HepG2 (cell line): ENCODE data around the gene NUBP2. TPM values are rescaled to one million over a fixed set of nuclear protein-coding genes. Genes with fewer than 3 reads are reported as not detected.
A peak's percentile ranks its signal among the peaks of the same experiment; 100 is the strongest.

Source experiments
- ATAC-seq: fragments of 200-7000 bp; cut with Tn5 transposase; 3 replicates; pipeline ENCODE4 v1.9.1; 2020; ENCODE audit warnings: mild to moderate bottlenecking, moderate library complexity
- BruUV-seq: library from RNA; stranded (reverse); fragments of 400-500 nt; replicated peaks from 2 replicates; lab custom pipeline; 2021; lab: Mats Ljungman, UMichigan
- CTCF ChIA-PET: fragments of 300-600 bp; formaldehyde crosslinking; extraction: SDS; loops from one replicate; lab custom pipeline; 2021; ENCODE audit warnings: low total read pairs, inconsistent platforms, low intra/inter-chr PET ratio; lab: Yijun Ruan, JAX
- POLR2A ChIA-PET: fragments of 350-600 bp; sonication (Branson Sonifier 250); formaldehyde crosslinking; loops from one replicate; lab custom pipeline; 2020; ENCODE audit warnings: antibody characterized with exemption, inconsistent platforms; lab: Yijun Ruan, JAX
- DNase-seq: peaks from one replicate; pipeline ENCODE4 v3.0.0-alpha.2; 2015; ENCODE audit warnings: low spot score
- FAIRE-seq: peaks from 3 replicates; lab custom pipeline; 2011; peaks lifted over from hg19 to GRCh38; lab: Jason Lieb, UNC
- H2AFZ ChIP-seq: one replicate; pipeline ENCODE4 v1.6.1; 2011; ENCODE audit warnings: low read length, inconsistent platforms
- H3K27ac ChIP-seq: fragments of 300-600 bp; 3 replicates; pipeline ENCODE4 v1.8.0; 2011; ENCODE audit warnings: mixed run types, mild to moderate bottlenecking, mixed read lengths, low read length, inconsistent platforms; ENCODE audit not compliant: insufficient read depth; ENCODE audit errors: extremely low read length
- H3K27me3 ChIP-seq, 2 experiments: fragments of 200-600 bp in 1 of 2; 2 replicates in 1 of 2; 3 replicates in 1 of 2; pipeline versions ENCODE4 v1.6.0 to v1.8.0; 2011; ENCODE audit warnings: low read length in 2 of 2, mild to moderate bottlenecking in 2 of 2, moderate library complexity in 2 of 2, inconsistent platforms in 1 of 2; ENCODE audit not compliant: insufficient read depth in 2 of 2, control insufficient read depth in 1 of 2
- H3K36me3 ChIP-seq, 2 experiments: fragments of 200-600 bp in 1 of 2; replicated peaks in 1 of 2; 2 replicates in 1 of 2; 3 replicates in 1 of 2; pipeline versions ENCODE4 v1.5.1 to v1.8.0; 2011; ENCODE audit warnings: low read length in 2 of 2, inconsistent platforms in 1 of 2; ENCODE audit not compliant: insufficient read depth in 2 of 2, control insufficient read depth in 1 of 2
- H3K4me1 ChIP-seq: 2 replicates; pipeline ENCODE4 v1.5.1; 2012; ENCODE audit warnings: low read length, inconsistent platforms; ENCODE audit not compliant: insufficient read depth
- H3K4me2 ChIP-seq: 2 replicates; pipeline ENCODE4 v1.6.0; 2011; ENCODE audit warnings: low read depth, low read length, inconsistent platforms
- H3K4me3 ChIP-seq, 3 experiments: fragments of 200-600 bp in 1 of 3; sonication (generic), shearing (Covaris generic) in 1 of 3; replicated peaks in 1 of 3; 2 replicates each; pipeline ENCODE4 v1.5.1; 2011 to 2016; ENCODE audit warnings: low read length in 3 of 3, inconsistent platforms in 2 of 3, low read depth in 2 of 3, mild to moderate bottlenecking in 2 of 3, control low read depth in 1 of 3, mixed read lengths in 1 of 3; ENCODE audit not compliant: insufficient read depth in 1 of 3
- H3K79me2 ChIP-seq: one replicate; pipeline ENCODE4 v1.6.1; 2011; ENCODE audit warnings: low read length, inconsistent platforms; ENCODE audit not compliant: insufficient read depth
- H3K9ac ChIP-seq: 2 replicates; pipeline ENCODE4 v1.6.0; 2011; ENCODE audit warnings: mild to moderate bottlenecking, low read depth, low read length, inconsistent platforms; ENCODE audit not compliant: insufficient read depth
- H3K9me3 ChIP-seq: 2 replicates; pipeline ENCODE4 v1.5.1; 2012; ENCODE audit warnings: mild to moderate bottlenecking, low read length
- H4K20me1 ChIP-seq: 2 replicates; pipeline ENCODE4 v1.6.0; 2011; ENCODE audit warnings: inconsistent platforms, mild to moderate bottlenecking, low read length, moderate library complexity; ENCODE audit not compliant: insufficient read depth
- ATF7-NPFF ChIP-seq: sonication (generic); formaldehyde crosslinking; IDR thresholded peaks from 2 replicates; pipeline ENCODE4 v1.8.1; 2023; ENCODE audit warnings: mild to moderate bottlenecking, low read depth, missing genetic modification reagents, moderate library complexity
- HNRNPL ChIP-seq: fragments of 200-400 bp; formaldehyde crosslinking; IDR thresholded peaks from 2 replicates; pipeline ENCODE4 v1.6.1; 2017; ENCODE audit warnings: mild to moderate bottlenecking, low read depth, low read length
- JDP2 ChIP-seq: sonication (generic); formaldehyde crosslinking; IDR thresholded peaks from 2 replicates; pipeline ENCODE4 v1.8.1; 2022; ENCODE audit warnings: missing genetic modification reagents, borderline replicate concordance
- KLF13 ChIP-seq: sonication (generic); formaldehyde crosslinking; IDR thresholded peaks from 2 replicates; pipeline ENCODE4 v1.4.0; 2020; ENCODE audit warnings: mild to moderate bottlenecking, missing genetic modification reagents
- MIER3 ChIP-seq: IDR thresholded peaks from 2 replicates; pipeline ENCODE4 v1.6.1; 2016; ENCODE audit warnings: missing compliant biosample characterization, borderline replicate concordance
- MYC ChIP-seq: sonication (generic); formaldehyde crosslinking; IDR thresholded peaks from 2 replicates; pipeline ENCODE4 v1.9.0; 2021; ENCODE audit warnings: missing genetic modification reagents, borderline replicate concordance
- NFKBIZ ChIP-seq: IDR thresholded peaks from 2 replicates; pipeline ENCODE4 v1.6.1; 2018; ENCODE audit warnings: missing genetic modification reagents, missing compliant biosample characterization
- PAX8 ChIP-seq: sonication (generic); formaldehyde crosslinking; IDR thresholded peaks from 2 replicates; pipeline ENCODE4 v1.8.0; 2022; ENCODE audit warnings: mild to moderate bottlenecking, missing genetic modification reagents, borderline replicate concordance
- REPIN1 ChIP-seq: sonication (generic); formaldehyde crosslinking; IDR thresholded peaks from 2 replicates; pipeline ENCODE4 v1.8.0; 2022; ENCODE audit warnings: missing genetic modification reagents, low read depth, mild to moderate bottlenecking, borderline replicate concordance
- ZNF557 ChIP-seq: sonication (generic); formaldehyde crosslinking; IDR thresholded peaks from 2 replicates; pipeline ENCODE4 v1.4.0; 2020; ENCODE audit warnings: missing genetic modification reagents
- WGBS: methylation state at CpG from one replicate; pipeline ENCODE4 v1.1.6; 2017; ENCODE audit warnings: low lambda C conversion rate; 5-methylcytosine and 5-hydroxymethylcytosine counted together
- in situ Hi-C: cut with HindIII; loops from 2 replicates; pipeline ENCODE4 v1.10.0; 2017; ENCODE audit warnings: low pct_unique_long_range_greater_than_20kb; ENCODE audit not compliant: extremely low pct_ligation_motif_present
- intact Hi-C: fragments of 100-400 bp; cut with micrococcal nuclease; formaldehyde crosslinking; loops from one replicate; pipeline ENCODE4 v1.10.0; 2022; ENCODE audit not compliant: unreplicated experiment
- polyA plus RNA-seq, 8 experiments: library from polyadenylated mRNA; depleted of rRNA in 3 of 8; stranded (reverse) in 7 of 8; unstranded in 1 of 8; fragments of >200 nt; fragmentation: Illumina TruSeq in 4 of 8; extraction: Trizol in 4 of 8; gene quantifications; 2 replicates each; pipeline versions ENCODE4 v1.2.1 to v1.2.3, GENCODE V29; 2011 to 2016; ENCODE audit warnings: low read depth in 4 of 8, missing spikeins in 1 of 8, mixed read lengths in 1 of 8; ENCODE audit not compliant: insufficient read depth in 1 of 8
- total RNA-seq, 5 experiments: library from RNA; depleted of rRNA; stranded (reverse); fragments of >200 nt; fragmentation: Illumina TruSeq; extraction: Trizol; gene quantifications; 2 replicates each; pipeline ENCODE4 v1.2.3, GENCODE V29; 2016; ENCODE audit warnings: low read depth in 1 of 5
- TF ChIP-seq, protein P1 (sequence below): sonication (generic); formaldehyde crosslinking; IDR thresholded peaks from 2 replicates; pipeline ENCODE4 v1.5.1; 2020; ENCODE audit warnings: mild to moderate bottlenecking, missing genetic modification reagents, borderline replicate concordance
- TF ChIP-seq, protein P2 (sequence below): IDR thresholded peaks from 2 replicates; pipeline ENCODE4 v1.6.1; 2016; ENCODE audit warnings: control low read depth
- TF ChIP-seq, protein P3 (sequence below): sonication (generic); formaldehyde crosslinking; conservative IDR thresholded peaks from 2 replicates; pipeline ENCODE4 v1.4.0; 2020; ENCODE audit warnings: missing genetic modification reagents

The NUBP2 gene
- total and polyA plus RNA-seq, 2 of the 13 experiments (the other 11 are each of a cell fraction or from before 2014, with no cell fraction given): 25.7 to 61.5 TPM

DNA sequence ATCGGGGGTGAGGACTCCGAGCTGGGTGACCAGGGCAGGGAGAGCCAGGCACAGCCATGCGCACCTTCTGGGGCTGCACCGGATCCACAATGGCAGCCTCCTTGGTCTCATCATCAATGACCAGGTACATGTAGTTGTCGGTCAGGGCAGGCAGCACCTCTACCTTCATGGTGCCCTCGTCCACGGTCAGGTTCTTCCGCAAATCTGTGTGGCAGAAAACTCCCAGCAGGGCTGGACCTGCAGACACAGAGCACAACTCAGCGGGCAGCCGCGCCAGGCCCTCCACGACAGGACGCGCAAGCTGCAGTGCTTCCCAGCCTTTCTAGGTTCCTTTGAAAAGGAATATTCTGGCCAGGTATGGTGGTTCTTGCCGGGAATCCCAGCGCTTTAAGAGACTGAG is 40.0 kb downstream of the NUBP2 start:
- DNase-seq: no peak
- no TSS peak for BruUV-seq
- no peak overlapping the region for H3K4me2 ChIP-seq
- no peak for TF ChIP-seq PAX8 (CRISPR knock-in tag)
- WGBS: 99% methylated on average over 4 of the region's 16 CpGs
- ChIA-PET CTCF (no interaction called here), POLR2A (interaction anchor here (2.5 kb wide), 1 partner anchor 47 kb away, joined by 10 read pairs; no protein-coding TSS in a partner anchor)
- no peaks in the 10 kb centered on the region for H3K9me3 ChIP-seq
- H3K4me1 ChIP-seq: peaks cover 24% of the 10 kb centered on the region
- H3K79me2 ChIP-seq: peaks cover 28% of the 10 kb centered on the region
- no peaks in the 10 kb centered on the region; a peak in 1 of 5 replicates for H3K27me3 ChIP-seq
- H3K9ac ChIP-seq: no peak overlapping the region
- intact Hi-C loops (no loop called here), in situ Hi-C loops (loop anchor here (5.0 kb wide), 1 partner anchor 40 kb away; the partner anchor contains the start of genes NUBP2 and SPSB3)
- H3K36me3 ChIP-seq: peaks cover 11 to 30% of the 10 kb centered on the region in 2 experiments; a peak in 4 of 5 replicates
- FAIRE-seq: no peak
- no peak overlapping the region for H2AFZ ChIP-seq
- H3K4me3 ChIP-seq: no peak overlapping the region
- no peaks in the 10 kb centered on the region; the same call in 1 of the 2 replicates for H4K20me1 ChIP-seq
- ATAC-seq: no peak
- no peak overlapping the region for H3K27ac ChIP-seq

DNA sequence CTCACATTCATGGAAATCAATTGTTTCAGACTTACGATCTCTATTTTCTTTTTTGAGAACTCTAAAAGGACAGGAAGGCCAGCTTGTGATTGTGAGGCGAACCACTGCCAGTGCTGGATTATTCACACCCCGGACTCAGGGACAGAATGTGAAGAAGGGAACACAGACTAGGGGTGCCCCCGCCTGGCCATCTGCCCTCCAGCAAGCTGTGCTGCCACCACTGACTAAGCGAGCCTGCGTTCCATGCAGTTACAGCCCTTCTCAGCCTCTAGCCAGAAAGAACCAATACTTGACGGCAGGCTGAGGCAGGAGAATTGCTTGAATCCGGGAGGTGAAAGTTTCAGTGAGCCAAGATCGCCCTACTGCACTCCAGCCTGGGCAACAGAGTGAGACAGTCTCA is 41.1 kb downstream of the NUBP2 start:
- POLR2A ChIA-PET: interaction anchor here (0.7 to 2.5 kb wide), 8 partner anchors 9 to 117 kb away, joined by 3 to 12 read pairs (median 6); partner anchors contain the start of genes EME2, MRPS34, NUBP2 and SPSB3
- CTCF ChIA-PET: interaction anchor here (1.4 to 1.6 kb wide), 2 partner anchors 11 to 50 kb away, joined by 9 to 11 read pairs; partner anchors contain the start of genes EME2 and MRPS34
- 29% methylated on average over 8 of the region's 9 CpGs for WGBS
- no TSS peak for BruUV-seq
- ATAC-seq (peak; percentile 62), DNase-seq (peak; percentile 75), FAIRE-seq (peak; percentile 80)
- intact Hi-C loops (no loop called here), in situ Hi-C loops (loop anchor here (5.0 kb wide), 1 partner anchor 42 kb away; the partner anchor contains the start of genes NUBP2 and SPSB3)
- no peaks in the 10 kb centered on the region; a peak in 1 of 5 replicates for H3K27me3 ChIP-seq
- H3K36me3 ChIP-seq: peaks cover 11 to 30% of the 10 kb centered on the region in 2 experiments; a peak in 4 of 5 replicates
- H3K4me3 ChIP-seq: peak overlapping the region in 1 of 3 experiments; percentile 24; a peak in 1 of 6 replicates
- H3K9ac ChIP-seq: peak overlapping the region; percentile 29
- peaks cover 36% of the 10 kb centered on the region for H3K79me2 ChIP-seq
- no peak overlapping the region for H2AFZ ChIP-seq
- peaks cover 24% of the 10 kb centered on the region for H3K4me1 ChIP-seq
- H4K20me1 ChIP-seq: peaks cover under 1% of the 10 kb centered on the region; the same call in 1 of the 2 replicates
- H3K4me2 ChIP-seq: peak overlapping the region; percentile 81
- no peaks in the 10 kb centered on the region for H3K9me3 ChIP-seq
- peak overlapping the region; percentile 73 for H3K27ac ChIP-seq
- TF ChIP-seq, protein P1, sequence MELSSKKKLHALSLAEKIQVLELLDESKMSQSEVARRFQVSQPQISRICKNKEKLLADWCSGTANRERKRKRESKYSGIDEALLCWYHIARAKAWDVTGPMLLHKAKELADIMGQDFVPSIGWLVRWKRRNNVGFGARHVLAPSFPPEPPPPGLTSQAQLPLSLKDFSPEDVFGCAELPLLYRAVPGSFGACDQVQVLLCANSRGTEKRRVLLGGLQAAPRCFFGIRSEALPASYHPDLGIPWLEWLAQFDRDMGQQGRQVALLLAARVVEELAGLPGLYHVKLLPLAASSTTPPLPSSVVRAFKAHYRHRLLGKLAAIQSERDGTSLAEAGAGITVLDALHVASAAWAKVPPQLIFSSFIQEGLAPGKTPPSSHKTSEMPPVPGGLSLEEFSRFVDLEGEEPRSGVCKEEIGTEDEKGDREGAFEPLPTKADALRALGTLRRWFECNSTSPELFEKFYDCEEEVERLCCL (CRISPR knock-in tag): 0 out of 2 replicates have a peak, but pooled peaks have one; percentile 17
- TF ChIP-seq ATF7-NPFF (CRISPR knock-in tag) (no peak), KLF13 (no peak), NFKBIZ (CRISPR knock-in tag) (no peak), MIER3 (CRISPR knock-in tag) (0 out of 2 replicates have a peak, but pooled peaks have one; percentile 36), MYC (peak; percentile 27; the same call in 1 of the 2 replicates), JDP2 (CRISPR knock-in tag) (no peak), REPIN1 (CRISPR knock-in tag) (no peak), ZNF557 (no peak), HNRNPL (no peak)
- TF ChIP-seq, protein P2, sequence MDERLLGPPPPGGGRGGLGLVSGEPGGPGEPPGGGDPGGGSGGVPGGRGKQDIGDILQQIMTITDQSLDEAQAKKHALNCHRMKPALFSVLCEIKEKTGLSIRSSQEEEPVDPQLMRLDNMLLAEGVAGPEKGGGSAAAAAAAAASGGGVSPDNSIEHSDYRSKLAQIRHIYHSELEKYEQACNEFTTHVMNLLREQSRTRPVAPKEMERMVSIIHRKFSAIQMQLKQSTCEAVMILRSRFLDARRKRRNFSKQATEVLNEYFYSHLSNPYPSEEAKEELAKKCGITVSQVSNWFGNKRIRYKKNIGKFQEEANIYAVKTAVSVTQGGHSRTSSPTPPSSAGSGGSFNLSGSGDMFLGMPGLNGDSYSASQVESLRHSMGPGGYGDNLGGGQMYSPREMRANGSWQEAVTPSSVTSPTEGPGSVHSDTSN: no peak
- TF ChIP-seq, protein P3, sequence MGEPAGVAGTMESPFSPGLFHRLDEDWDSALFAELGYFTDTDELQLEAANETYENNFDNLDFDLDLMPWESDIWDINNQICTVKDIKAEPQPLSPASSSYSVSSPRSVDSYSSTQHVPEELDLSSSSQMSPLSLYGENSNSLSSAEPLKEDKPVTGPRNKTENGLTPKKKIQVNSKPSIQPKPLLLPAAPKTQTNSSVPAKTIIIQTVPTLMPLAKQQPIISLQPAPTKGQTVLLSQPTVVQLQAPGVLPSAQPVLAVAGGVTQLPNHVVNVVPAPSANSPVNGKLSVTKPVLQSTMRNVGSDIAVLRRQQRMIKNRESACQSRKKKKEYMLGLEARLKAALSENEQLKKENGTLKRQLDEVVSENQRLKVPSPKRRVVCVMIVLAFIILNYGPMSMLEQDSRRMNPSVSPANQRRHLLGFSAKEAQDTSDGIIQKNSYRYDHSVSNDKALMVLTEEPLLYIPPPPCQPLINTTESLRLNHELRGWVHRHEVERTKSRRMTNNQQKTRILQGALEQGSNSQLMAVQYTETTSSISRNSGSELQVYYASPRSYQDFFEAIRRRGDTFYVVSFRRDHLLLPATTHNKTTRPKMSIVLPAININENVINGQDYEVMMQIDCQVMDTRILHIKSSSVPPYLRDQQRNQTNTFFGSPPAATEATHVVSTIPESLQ (CRISPR knock-in tag): no peak
